Activated CD4-positive, alpha-beta T cell treated with anti-CD3 and anti-CD28 coated beads for 36 hours (primary cell): Measurements from ENCODE around the gene NDUFAF7. TPM values are rescaled to one million over a fixed set of nuclear protein-coding genes. Genes with fewer than 3 reads are reported as not detected.

Source experiments
- ATAC-seq: fragments of 200-7000 bp; cut with Tn5 transposase; one replicate; pipeline ENCODE4 v1.10.0; 2021; ENCODE audit warnings: mild to moderate bottlenecking, moderate library complexity
- CTCF ChIA-PET: fragments of 350-600 bp; sonication (Branson Sonifier 250); formaldehyde crosslinking; loops from one replicate; lab custom pipeline; 2021; ENCODE audit warnings: antibody characterized with exemption; lab: Charles Lee
- POLR2A ChIA-PET: fragments of 350-600 bp; sonication (Branson Sonifier 250); formaldehyde crosslinking; loops from one replicate; lab custom pipeline; 2021; ENCODE audit warnings: antibody characterized with exemption, inconsistent platforms; lab: Charles Lee
- DNase-seq: peaks from one replicate; pipeline ENCODE4 v3.0.0-alpha.2; 2020
- H3K27ac Mint-ChIP-seq: one replicate; pipeline ENCODE4 v1.8.0; 2021; ENCODE audit warnings: mixed read lengths
- H3K27me3 Mint-ChIP-seq: one replicate; pipeline ENCODE4 v1.8.0; 2021; ENCODE audit warnings: mixed read lengths
- H3K36me3 Mint-ChIP-seq: one replicate; pipeline ENCODE4 v1.8.0; 2021; ENCODE audit warnings: low read depth, mixed read lengths
- H3K4me1 Mint-ChIP-seq: one replicate; pipeline ENCODE4 v1.8.0; 2021; ENCODE audit warnings: mixed read lengths
- H3K4me3 Mint-ChIP-seq: one replicate; pipeline ENCODE4 v1.8.0; 2021; ENCODE audit warnings: mild to moderate bottlenecking, moderate library complexity, mixed read lengths
- H3K9me3 Mint-ChIP-seq: one replicate; pipeline ENCODE4 v1.8.0; 2021; ENCODE audit warnings: low read depth, mixed read lengths
- intact Hi-C, 2 experiments: fragments of 100-400 bp; cut with DNase I in 1 of 2; cut with micrococcal nuclease in 1 of 2; formaldehyde crosslinking; loops; one replicate each; pipeline versions ENCODE4 v1.14.2 to v1.15.1; 2022 to 2024; cut with DNase I, micrococcal nuclease
- total RNA-seq, 2 experiments: library from RNA; stranded (reverse); gene quantifications; one replicate each; pipeline ENCODE4 v1.2.3, GENCODE V29; 2021

The NDUFAF7 gene
- total RNA-seq, 2 experiments from 2014 or later, result 20.8 to 22.9 TPM

GRCh38 chr2:37246205-37246604 is 14.7 kb downstream of the NDUFAF7 start:
- POLR2A ChIA-PET, result no interaction called here
- Mint-ChIP-seq H3K27ac (no peak overlapping the region), H3K27me3 (no peaks in the 10 kb centered on the region), H3K4me1 (peaks cover 22% of the 10 kb centered on the region), H3K36me3 (peaks cover 57% of the 10 kb centered on the region), H3K9me3 (peaks cover 2% of the 10 kb centered on the region), H3K4me3 (no peak overlapping the region)
- CTCF ChIA-PET, result interaction anchor here (0.6 to 1.1 kb wide), 3 partner anchors 12 to 453 kb away, joined by 3 to 4 read pairs (median 3); no protein-coding TSS in a partner anchor
- DNase-seq (no peak), ATAC-seq (no peak)
- intact Hi-C loops, result loop anchor here in 1 of 2 experiments (2.0 kb wide), 1 partner anchor 13 kb away; no protein-coding TSS in a partner anchor

GRCh38 chr2:37250869-37251740 is 19.6 kb downstream of the NDUFAF7 start:
- no peaks in the 10 kb centered on the region for H3K27me3 Mint-ChIP-seq
- peaks cover 2% of the 10 kb centered on the region for H3K4me1 Mint-ChIP-seq
- no peak for DNase-seq
- no peaks in the 10 kb centered on the region for H3K9me3 Mint-ChIP-seq
- H3K27ac Mint-ChIP-seq, result no peak overlapping the region
- H3K4me3 Mint-ChIP-seq, result no peak overlapping the region
- no peak for ATAC-seq
- intact Hi-C loops, result loop anchor here in 1 of 2 experiments (10.0 kb wide), 1 partner anchor 466 kb away; no protein-coding TSS in a partner anchor
- H3K36me3 Mint-ChIP-seq, result peaks cover 50% of the 10 kb centered on the region
- ChIA-PET CTCF (interaction anchor here (0.7 kb wide), 1 partner anchor 298 kb away, joined by 4 read pairs; no protein-coding TSS in a partner anchor), POLR2A (no interaction called here)

GRCh38 chr2:37262522-37262921 is 31.1 kb downstream of the NDUFAF7 start:
- no peak for ATAC-seq
- Mint-ChIP-seq H3K4me3 (no peak overlapping the region), H3K4me1 (peaks cover 1% of the 10 kb centered on the region), H3K9me3 (no peaks in the 10 kb centered on the region), H3K27ac (no peak overlapping the region), H3K27me3 (no peaks in the 10 kb centered on the region), H3K36me3 (peaks cover 13% of the 10 kb centered on the region)
- DNase-seq, result no peak
- intact Hi-C loops, result loop anchor here in 1 of 2 experiments (1.0 kb wide), 1 partner anchor 176 kb away; no protein-coding TSS in a partner anchor
- CTCF ChIA-PET, result interaction anchor here (1.0 kb wide), 1 partner anchor 25 kb away, joined by 3 read pairs; no protein-coding TSS in a partner anchor
- POLR2A ChIA-PET, result no interaction called here

GRCh38 chr2:37263839-37264238 is 32.4 kb downstream of the NDUFAF7 start:
- no peak overlapping the region for H3K4me3 Mint-ChIP-seq
- ATAC-seq (no peak), DNase-seq (no peak)
- H3K9me3 Mint-ChIP-seq, result no peaks in the 10 kb centered on the region
- H3K4me1 Mint-ChIP-seq, result peaks cover 3% of the 10 kb centered on the region
- intact Hi-C loops, result no loop called here
- no peaks in the 10 kb centered on the region for H3K27me3 Mint-ChIP-seq
- H3K36me3 Mint-ChIP-seq, result peaks cover 22% of the 10 kb centered on the region
- ChIA-PET CTCF (interaction anchor here (1.1 kb wide), 1 partner anchor 43 kb away, joined by 3 read pairs; no protein-coding TSS in a partner anchor), POLR2A (no interaction called here)
- no peak overlapping the region for H3K27ac Mint-ChIP-seq

- ChIA-PET POLR2A (no interaction called here), CTCF (interaction anchor here (0.8 to 1.2 kb wide), 2 partner anchors 15 to 130 kb away, joined by 3 to 4 read pairs; no protein-coding TSS in a partner anchor)
- Mint-ChIP-seq H3K27ac (no peak overlapping the region), H3K4me3 (no peak overlapping the region), H3K9me3 (no peaks in the 10 kb centered on the region), H3K36me3 (peaks cover 29% of the 10 kb centered on the region), H3K27me3 (no peaks in the 10 kb centered on the region), H3K4me1 (peaks cover 3% of the 10 kb centered on the region)
- intact Hi-C loops, result no loop called here
- ATAC-seq (no peak), DNase-seq (no peak)
Measured at GRCh38 chr2:37267685-37268084, 36.2 kb downstream of the NDUFAF7 start.

- DNase-seq (no peak), ATAC-seq (no peak)
- ChIA-PET CTCF (interaction anchor here (1.2 kb wide), 1 partner anchor 16 kb away, joined by 3 read pairs; no protein-coding TSS in a partner anchor), POLR2A (no interaction called here)
- peaks cover 29% of the 10 kb centered on the region for H3K36me3 Mint-ChIP-seq
- no peaks in the 10 kb centered on the region for H3K27me3 Mint-ChIP-seq
- H3K4me3 Mint-ChIP-seq, result no peak overlapping the region
- no peak overlapping the region for H3K27ac Mint-ChIP-seq
- peaks cover 3% of the 10 kb centered on the region for H3K4me1 Mint-ChIP-seq
- H3K9me3 Mint-ChIP-seq, result no peaks in the 10 kb centered on the region
- intact Hi-C loops, result no loop called here
Measured at GRCh38 chr2:37268111-37268510, 36.7 kb downstream of the NDUFAF7 start.

- DNase-seq (no peak), ATAC-seq (no peak)
- intact Hi-C loops, result no loop called here
- Mint-ChIP-seq H3K4me1 (peaks cover 3% of the 10 kb centered on the region), H3K36me3 (peaks cover 22% of the 10 kb centered on the region), H3K27ac (no peak overlapping the region), H3K9me3 (no peaks in the 10 kb centered on the region), H3K4me3 (no peak overlapping the region), H3K27me3 (no peaks in the 10 kb centered on the region)
- ChIA-PET CTCF (interaction anchor here (0.7 to 2.2 kb wide), 3 partner anchors 17 to 1597 kb away, joined by 4 to 5 read pairs (median 5); no protein-coding TSS in a partner anchor), POLR2A (no interaction called here)
Measured at GRCh38 chr2:37271376-37272067, 40.1 kb downstream of the NDUFAF7 start.

GRCh38 chr2:37274359-37274965 is 43.0 kb downstream of the NDUFAF7 start:
- H3K9me3 Mint-ChIP-seq, result no peaks in the 10 kb centered on the region
- POLR2A ChIA-PET, result no interaction called here
- H3K4me3 Mint-ChIP-seq, result no peak overlapping the region
- H3K27ac Mint-ChIP-seq, result no peak overlapping the region
- no peaks in the 10 kb centered on the region for H3K4me1 Mint-ChIP-seq
- intact Hi-C loops, result no loop called here
- DNase-seq (no peak), ATAC-seq (no peak)
- no peaks in the 10 kb centered on the region for H3K27me3 Mint-ChIP-seq
- peaks cover 6% of the 10 kb centered on the region for H3K36me3 Mint-ChIP-seq
- CTCF ChIA-PET, result no interaction called here

- DNase-seq (no peak), ATAC-seq (no peak)
- no peaks in the 10 kb centered on the region for H3K4me1 Mint-ChIP-seq
- POLR2A ChIA-PET, result no interaction called here
- H3K27me3 Mint-ChIP-seq, result no peaks in the 10 kb centered on the region
- intact Hi-C loops, result no loop called here
- no peak overlapping the region for H3K27ac Mint-ChIP-seq
- H3K4me3 Mint-ChIP-seq, result no peak overlapping the region
- peaks cover 6% of the 10 kb centered on the region for H3K36me3 Mint-ChIP-seq
- no peaks in the 10 kb centered on the region for H3K9me3 Mint-ChIP-seq
- CTCF ChIA-PET, result no interaction called here
Measured at GRCh38 chr2:37276291-37276690, 44.8 kb downstream of the NDUFAF7 start.

- ChIA-PET POLR2A (no interaction called here), CTCF (no interaction called here)
- no peak overlapping the region for H3K4me3 Mint-ChIP-seq
- H3K27ac Mint-ChIP-seq, result no peak overlapping the region
- H3K36me3 Mint-ChIP-seq, result peaks cover 6% of the 10 kb centered on the region
- DNase-seq (no peak), ATAC-seq (no peak)
- H3K9me3 Mint-ChIP-seq, result no peaks in the 10 kb centered on the region
- H3K4me1 Mint-ChIP-seq, result no peaks in the 10 kb centered on the region
- intact Hi-C loops, result loop anchor here in 1 of 2 experiments (2.0 kb wide), 1 partner anchor 113 kb away; no protein-coding TSS in a partner anchor
- H3K27me3 Mint-ChIP-seq, result no peaks in the 10 kb centered on the region
Measured at GRCh38 chr2:37281916-37282315, 50.5 kb downstream of the NDUFAF7 start.

- DNase-seq, result no peak
- Mint-ChIP-seq H3K27me3 (no peaks in the 10 kb centered on the region), H3K4me3 (no peak overlapping the region), H3K9me3 (no peaks in the 10 kb centered on the region), H3K27ac (no peak overlapping the region), H3K36me3 (peaks cover 12% of the 10 kb centered on the region), H3K4me1 (no peaks in the 10 kb centered on the region)
- intact Hi-C loops, result loop anchor here in 1 of 2 experiments (2.0 kb wide), 1 partner anchor 114 kb away; no protein-coding TSS in a partner anchor
- CTCF ChIA-PET, result interaction anchor here (2.0 kb wide), 1 partner anchor 16 kb away, joined by 8 read pairs; no protein-coding TSS in a partner anchor
- POLR2A ChIA-PET, result no interaction called here
- ATAC-seq, result no peak
Measured at GRCh38 chr2:37282746-37283145, 51.3 kb downstream of the NDUFAF7 start.
